Measurements from ENCODE around the gene ATP5MC3. TPM values are rescaled to one million over a fixed set of nuclear protein-coding genes. Genes with fewer than 3 reads are reported as not detected.

Gene ATP5MC3
- total and polyA plus RNA-seq, 2 of the 13 experiments (the other 11 are each of a cell fraction or from before 2014, with no cell fraction given): 676 to 1,007 TPM

- TF ChIP-seq SALL1 (CRISPR knock-in tag; IDR thresholded peaks at IDR 0.05) (peak; percentile 73), FOXA3 (CRISPR knock-in tag; IDR thresholded peaks at IDR 0.05) (peak; percentile 83), ZNF607 (CRISPR knock-in tag; IDR thresholded peaks at IDR 0.05; ENCODE audit: borderline replicate concordance) (no peak; the same call in none of the 2 replicates), NONO (IDR thresholded peaks at IDR 0.05) (no peak), NONO (CRISPR knock-in tag; conservative IDR thresholded peaks at IDR 0.05) (peak; percentile 89), JUND (CRISPR knock-in tag; IDR thresholded peaks at IDR 0.05) (0 out of 2 replicates have a peak, but pooled peaks have one; percentile 70), ZNF20 (CRISPR knock-in tag; IDR thresholded peaks at IDR 0.05) (no peak), ZSCAN25 (CRISPR knock-in tag; IDR thresholded peaks at IDR 0.05) (peak; percentile 41), PITX1 (CRISPR knock-in tag; IDR thresholded peaks at IDR 0.05) (peak; percentile 53), SUZ12 (IDR thresholded peaks at IDR 0.05; ENCODE audit: low read depth, low read length) (no peak), ZZZ3 (CRISPR knock-in tag; IDR thresholded peaks at IDR 0.05; ENCODE audit: borderline replicate concordance) (peak; percentile 43), MAFG (CRISPR knock-in tag; IDR thresholded peaks at IDR 0.05) (no peak), ZBTB38 (CRISPR knock-in tag; IDR thresholded peaks at IDR 0.05) (peak; percentile 75), SPEN (CRISPR knock-in tag; IDR thresholded peaks at IDR 0.05; ENCODE audit: low read depth) (peak; percentile 94; the same call in 1 of the 2 replicates), KDM5A (IDR thresholded peaks at IDR 0.05; ENCODE audit: borderline replicate concordance, low read length) (peak; percentile 90), ZNF772 (CRISPR knock-in tag; IDR thresholded peaks at IDR 0.05) (peak; percentile 73), PPARG (CRISPR knock-in tag; conservative IDR thresholded peaks at IDR 0.05) (peak; percentile 60; the same call in 1 of the 2 replicates), SMAD3 (CRISPR knock-in tag; IDR thresholded peaks at IDR 0.05) (peak; percentile 48; the same call in 1 of the 2 replicates), SAP130 (CRISPR knock-in tag; IDR thresholded peaks at IDR 0.05; ENCODE audit: low read depth) (peak; percentile 98)
- TF ChIP-seq, protein P1, sequence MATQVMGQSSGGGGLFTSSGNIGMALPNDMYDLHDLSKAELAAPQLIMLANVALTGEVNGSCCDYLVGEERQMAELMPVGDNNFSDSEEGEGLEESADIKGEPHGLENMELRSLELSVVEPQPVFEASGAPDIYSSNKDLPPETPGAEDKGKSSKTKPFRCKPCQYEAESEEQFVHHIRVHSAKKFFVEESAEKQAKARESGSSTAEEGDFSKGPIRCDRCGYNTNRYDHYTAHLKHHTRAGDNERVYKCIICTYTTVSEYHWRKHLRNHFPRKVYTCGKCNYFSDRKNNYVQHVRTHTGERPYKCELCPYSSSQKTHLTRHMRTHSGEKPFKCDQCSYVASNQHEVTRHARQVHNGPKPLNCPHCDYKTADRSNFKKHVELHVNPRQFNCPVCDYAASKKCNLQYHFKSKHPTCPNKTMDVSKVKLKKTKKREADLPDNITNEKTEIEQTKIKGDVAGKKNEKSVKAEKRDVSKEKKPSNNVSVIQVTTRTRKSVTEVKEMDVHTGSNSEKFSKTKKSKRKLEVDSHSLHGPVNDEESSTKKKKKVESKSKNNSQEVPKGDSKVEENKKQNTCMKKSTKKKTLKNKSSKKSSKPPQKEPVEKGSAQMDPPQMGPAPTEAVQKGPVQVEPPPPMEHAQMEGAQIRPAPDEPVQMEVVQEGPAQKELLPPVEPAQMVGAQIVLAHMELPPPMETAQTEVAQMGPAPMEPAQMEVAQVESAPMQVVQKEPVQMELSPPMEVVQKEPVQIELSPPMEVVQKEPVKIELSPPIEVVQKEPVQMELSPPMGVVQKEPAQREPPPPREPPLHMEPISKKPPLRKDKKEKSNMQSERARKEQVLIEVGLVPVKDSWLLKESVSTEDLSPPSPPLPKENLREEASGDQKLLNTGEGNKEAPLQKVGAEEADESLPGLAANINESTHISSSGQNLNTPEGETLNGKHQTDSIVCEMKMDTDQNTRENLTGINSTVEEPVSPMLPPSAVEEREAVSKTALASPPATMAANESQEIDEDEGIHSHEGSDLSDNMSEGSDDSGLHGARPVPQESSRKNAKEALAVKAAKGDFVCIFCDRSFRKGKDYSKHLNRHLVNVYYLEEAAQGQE (IDR thresholded peaks at IDR 0.05; ENCODE audit: borderline replicate concordance in 1 of 2, low read depth in 1 of 2, low read length in 2 of 2): peak in 1 of 2 experiments; percentile 59; a peak in 1 of 4 replicates
- TF ChIP-seq, protein P2, sequence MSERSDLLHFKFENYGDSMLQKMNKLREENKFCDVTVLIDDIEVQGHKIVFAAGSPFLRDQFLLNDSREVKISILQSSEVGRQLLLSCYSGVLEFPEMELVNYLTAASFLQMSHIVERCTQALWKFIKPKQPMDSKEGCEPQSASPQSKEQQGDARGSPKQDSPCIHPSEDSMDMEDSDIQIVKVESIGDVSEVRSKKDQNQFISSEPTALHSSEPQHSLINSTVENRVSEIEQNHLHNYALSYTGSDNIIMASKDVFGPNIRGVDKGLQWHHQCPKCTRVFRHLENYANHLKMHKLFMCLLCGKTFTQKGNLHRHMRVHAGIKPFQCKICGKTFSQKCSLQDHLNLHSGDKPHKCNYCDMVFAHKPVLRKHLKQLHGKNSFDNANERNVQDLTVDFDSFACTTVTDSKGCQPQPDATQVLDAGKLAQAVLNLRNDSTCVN (CRISPR knock-in tag; IDR thresholded peaks at IDR 0.05; ENCODE audit: borderline replicate concordance): peak; percentile 86; the same call in 1 of the 2 replicates
- TF ChIP-seq, protein P3, sequence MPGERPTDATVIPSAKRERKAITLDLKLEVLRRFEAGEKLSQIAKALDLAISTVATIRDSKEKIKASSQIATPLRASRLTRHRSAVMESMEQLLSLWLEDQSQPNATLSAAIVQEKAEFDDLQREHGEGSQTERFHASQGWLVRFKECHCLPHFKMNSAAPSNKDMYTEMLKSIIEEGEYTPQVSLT (CRISPR knock-in tag; IDR thresholded peaks at IDR 0.05; ENCODE audit: borderline replicate concordance, low read depth): no peak
Observed at GRCh38 chr2:175167792-175168563, 13.5 kb downstream of the ATP5MC3 start, which contains the start of gene ATF2 (continued).
